ENCODE measurements around the gene OXNAD1. TPM values are rescaled to one million over a fixed set of nuclear protein-coding genes. Genes with fewer than 3 reads are reported as not detected.

OXNAD1 gene
- total RNA-seq, 2 experiments from 2014 or later = 18.1 to 18.7 TPM

DNA sequence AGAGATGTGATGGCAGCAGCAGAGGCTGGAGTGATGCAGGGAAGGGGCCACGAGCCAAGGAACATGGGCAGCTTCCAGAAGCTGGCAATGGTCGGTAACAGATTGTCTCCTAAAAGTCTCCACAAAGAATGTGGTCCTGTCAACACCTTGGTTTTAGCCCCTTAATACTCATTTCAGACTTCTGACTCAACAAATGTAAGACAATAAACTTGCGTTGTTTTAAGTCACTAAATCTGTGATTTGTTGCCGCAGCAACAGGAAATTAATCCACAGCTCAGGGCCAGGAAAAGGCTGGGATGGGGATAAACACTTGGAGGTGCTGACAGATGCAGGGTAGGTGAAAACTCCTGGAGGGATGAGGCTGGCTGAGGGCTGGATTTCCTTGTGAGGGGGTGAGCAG, 69.9 kb downstream of the OXNAD1 start:
- Histone ChIP-seq H3K27ac (ENCODE audit: low read depth, low read length, poor library complexity, severe bottlenecking) (no peak overlapping the region), H3K4me3 (ENCODE audit: low read depth, low read length, poor library complexity, severe bottlenecking) (no peak overlapping the region), H3K9me3 (ENCODE audit: low read length) (peaks cover 12% of the 10 kb centered on the region), H3K79me2 (ENCODE audit: insufficient read depth, low read depth, low read length) (no peaks in the 10 kb centered on the region), H4K20me1 (ENCODE audit: insufficient read depth, low read length) (no peaks in the 10 kb centered on the region), H3K4me1 (ENCODE audit: insufficient read depth, low read length, poor library complexity, severe bottlenecking) (peaks cover 20% of the 10 kb centered on the region), H3K36me3 (ENCODE audit: insufficient read depth, low read length) (peaks cover 91% of the 10 kb centered on the region), H2AFZ (ENCODE audit: low read length) (no peak overlapping the region), H3K4me2 (ENCODE audit: low read length) (no peak overlapping the region), H3K9me2 (ENCODE audit: insufficient read depth, low read length) (no peaks in the 10 kb centered on the region)
- ChIA-PET CTCF (ENCODE audit: unreplicated experiment) (interaction anchor here (0.6 kb wide), 1 partner anchor 16 kb away, joined by 3 read pairs; no protein-coding TSS in a partner anchor), POLR2A (interaction anchor here (1.0 kb wide), 1 partner anchor 93 kb away, joined by 3 read pairs; no protein-coding TSS in a partner anchor)
- TF ChIP-seq, protein P1, sequence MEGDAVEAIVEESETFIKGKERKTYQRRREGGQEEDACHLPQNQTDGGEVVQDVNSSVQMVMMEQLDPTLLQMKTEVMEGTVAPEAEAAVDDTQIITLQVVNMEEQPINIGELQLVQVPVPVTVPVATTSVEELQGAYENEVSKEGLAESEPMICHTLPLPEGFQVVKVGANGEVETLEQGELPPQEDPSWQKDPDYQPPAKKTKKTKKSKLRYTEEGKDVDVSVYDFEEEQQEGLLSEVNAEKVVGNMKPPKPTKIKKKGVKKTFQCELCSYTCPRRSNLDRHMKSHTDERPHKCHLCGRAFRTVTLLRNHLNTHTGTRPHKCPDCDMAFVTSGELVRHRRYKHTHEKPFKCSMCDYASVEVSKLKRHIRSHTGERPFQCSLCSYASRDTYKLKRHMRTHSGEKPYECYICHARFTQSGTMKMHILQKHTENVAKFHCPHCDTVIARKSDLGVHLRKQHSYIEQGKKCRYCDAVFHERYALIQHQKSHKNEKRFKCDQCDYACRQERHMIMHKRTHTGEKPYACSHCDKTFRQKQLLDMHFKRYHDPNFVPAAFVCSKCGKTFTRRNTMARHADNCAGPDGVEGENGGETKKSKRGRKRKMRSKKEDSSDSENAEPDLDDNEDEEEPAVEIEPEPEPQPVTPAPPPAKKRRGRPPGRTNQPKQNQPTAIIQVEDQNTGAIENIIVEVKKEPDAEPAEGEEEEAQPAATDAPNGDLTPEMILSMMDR (conservative IDR thresholded peaks at IDR 0.05; ENCODE audit: low read length) = no peak
- no peak for TF ChIP-seq EZH2phosphoT487 (IDR thresholded peaks at IDR 0.05; ENCODE audit: borderline replicate concordance, low read depth, low read length)
- BruUV-seq (replicated peaks) = no TSS peak
- intact Hi-C loops (cut with micrococcal nuclease; ENCODE audit: unreplicated experiment) = no loop called here
- no peak for DNase-seq (ENCODE audit: low spot score)

DNA sequence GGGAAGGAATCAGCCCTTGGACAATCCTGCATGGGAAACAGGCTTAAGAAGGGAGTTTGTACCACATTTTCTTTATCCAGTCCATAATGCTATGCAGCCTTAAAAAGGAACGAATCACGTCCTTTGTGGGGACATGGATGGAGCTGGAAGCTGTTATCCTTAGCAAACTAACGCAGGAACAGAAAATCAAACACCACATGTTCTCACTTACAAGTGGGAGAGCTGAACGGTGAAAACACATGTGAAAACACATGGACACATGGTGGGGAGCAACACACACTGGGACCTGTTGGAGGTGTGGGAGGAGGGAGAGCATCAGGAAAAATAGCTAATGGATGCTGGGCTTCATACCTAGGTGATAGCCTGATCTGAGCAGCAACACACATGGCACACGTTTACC, 70.3 kb downstream of the OXNAD1 start:
- TF ChIP-seq, protein P1 (conservative IDR thresholded peaks at IDR 0.05; ENCODE audit: low read length) = no peak
- no peak for TF ChIP-seq EZH2phosphoT487 (IDR thresholded peaks at IDR 0.05; ENCODE audit: borderline replicate concordance, low read depth, low read length)
- Histone ChIP-seq H3K79me2 (ENCODE audit: insufficient read depth, low read depth, low read length) (no peaks in the 10 kb centered on the region), H3K4me1 (ENCODE audit: insufficient read depth, low read length, poor library complexity, severe bottlenecking) (peaks cover 20% of the 10 kb centered on the region), H4K20me1 (ENCODE audit: insufficient read depth, low read length) (no peaks in the 10 kb centered on the region), H3K36me3 (ENCODE audit: insufficient read depth, low read length) (peaks cover 91% of the 10 kb centered on the region), H3K9me3 (ENCODE audit: low read length) (peaks cover 12% of the 10 kb centered on the region), H3K4me2 (ENCODE audit: low read length) (no peak overlapping the region), H3K9me2 (ENCODE audit: insufficient read depth, low read length) (no peaks in the 10 kb centered on the region), H2AFZ (ENCODE audit: low read length) (no peak overlapping the region), H3K4me3 (ENCODE audit: low read depth, low read length, poor library complexity, severe bottlenecking) (no peak overlapping the region), H3K27ac (ENCODE audit: low read depth, low read length, poor library complexity, severe bottlenecking) (no peak overlapping the region)
- POLR2A ChIA-PET = no interaction called here
- DNase-seq (ENCODE audit: low spot score) = no peak
- CTCF ChIA-PET (ENCODE audit: unreplicated experiment) = no interaction called here
- intact Hi-C loops (cut with micrococcal nuclease; ENCODE audit: unreplicated experiment) = no loop called here
- no TSS peak for BruUV-seq (replicated peaks)

DNA sequence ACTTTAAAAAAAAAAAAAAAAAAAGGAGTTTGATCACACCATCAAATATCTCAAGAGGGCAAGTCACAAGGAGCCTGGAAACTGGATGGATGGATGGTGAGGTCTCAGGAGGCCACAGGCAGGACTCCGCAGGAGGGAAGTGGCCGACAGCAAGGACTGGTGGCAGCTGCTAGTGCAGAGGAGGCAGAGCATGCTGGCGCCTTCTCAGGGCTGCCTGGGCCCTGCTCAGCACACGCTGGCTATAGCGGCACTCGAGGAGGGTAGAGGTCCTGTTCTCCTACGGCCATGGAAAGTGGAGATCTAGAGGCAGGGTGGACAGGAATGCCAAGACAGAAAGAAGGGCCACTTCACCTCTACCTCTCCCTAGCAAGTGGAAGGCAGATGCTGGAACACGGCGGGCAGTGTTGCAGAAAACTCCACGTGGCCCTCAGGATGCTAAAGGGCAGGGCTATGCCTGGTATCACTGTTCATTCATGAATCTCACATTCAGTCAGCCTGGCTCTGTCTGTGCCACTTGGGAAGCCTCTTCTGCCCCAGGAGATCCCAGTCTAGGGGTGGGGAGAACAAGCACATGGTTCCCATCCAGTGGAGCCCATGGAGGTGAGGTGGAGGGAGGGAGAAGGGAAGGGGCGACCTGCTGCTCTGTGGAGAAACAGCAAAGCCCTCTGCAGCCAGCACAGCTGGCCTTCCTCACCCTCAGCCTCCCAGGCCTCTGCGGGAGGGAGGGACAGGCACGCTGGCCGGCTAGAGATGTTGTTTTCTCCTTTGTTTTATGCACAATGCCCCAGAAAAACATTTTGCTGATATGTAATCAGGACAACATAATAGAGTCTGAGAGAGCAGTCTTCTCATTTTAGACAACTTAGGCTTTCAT, 71.0 kb downstream of the OXNAD1 start:
- Histone ChIP-seq H3K27ac (ENCODE audit: low read depth, low read length, poor library complexity, severe bottlenecking) (no peak overlapping the region), H3K79me2 (ENCODE audit: insufficient read depth, low read depth, low read length) (no peaks in the 10 kb centered on the region), H2AFZ (ENCODE audit: low read length) (no peak overlapping the region), H3K4me2 (ENCODE audit: low read length) (no peak overlapping the region), H4K20me1 (ENCODE audit: insufficient read depth, low read length) (no peaks in the 10 kb centered on the region), H3K4me1 (ENCODE audit: insufficient read depth, low read length, poor library complexity, severe bottlenecking) (peaks cover 20% of the 10 kb centered on the region), H3K4me3 (ENCODE audit: low read depth, low read length, poor library complexity, severe bottlenecking) (no peak overlapping the region), H3K36me3 (ENCODE audit: insufficient read depth, low read length) (peaks cover 91% of the 10 kb centered on the region), H3K9me3 (ENCODE audit: low read length) (peaks cover 12% of the 10 kb centered on the region), H3K9me2 (ENCODE audit: insufficient read depth, low read length) (no peaks in the 10 kb centered on the region)
- ChIA-PET CTCF (ENCODE audit: unreplicated experiment) (no interaction called here), POLR2A (interaction anchor here (0.7 to 1.4 kb wide), 5 partner anchors 9 to 102 kb away, joined by 3 to 4 read pairs (median 3); no protein-coding TSS in a partner anchor)
- intact Hi-C loops (cut with micrococcal nuclease; ENCODE audit: unreplicated experiment) = no loop called here
- no peak for TF ChIP-seq EZH2phosphoT487 (IDR thresholded peaks at IDR 0.05; ENCODE audit: borderline replicate concordance, low read depth, low read length)
- TF ChIP-seq, protein P1 (conservative IDR thresholded peaks at IDR 0.05; ENCODE audit: low read length) = no peak
- BruUV-seq (replicated peaks) = no TSS peak
- DNase-seq (ENCODE audit: low spot score) = no peak

All from OCI-LY7 (cell line).